Duodenal mucosa (tissue), 2 donors: ENCODE data around the gene SORCS2.

Experiments used
- H3K27ac ChIP-seq: one replicate; pipeline ENCODE4 v1.7.0; 2013; ENCODE audit warnings: low read depth, low read length
- H3K27me3 ChIP-seq, 2 donors: one replicate each; pipeline ENCODE4 v1.7.0; 2013; ENCODE audit warnings: low read length in 2 of 2, control low read depth in 1 of 2; ENCODE audit not compliant: insufficient read depth in 2 of 2, control insufficient read depth in 1 of 2
- H3K36me3 ChIP-seq, 2 donors: one replicate each; pipeline ENCODE4 v1.7.0; 2013; ENCODE audit warnings: low read length in 2 of 2, control low read depth in 1 of 2; ENCODE audit not compliant: insufficient read depth in 2 of 2, control insufficient read depth in 1 of 2
- H3K4me1 ChIP-seq, 2 donors: one replicate each; pipeline ENCODE4 v1.7.0; 2013; ENCODE audit warnings: low read length in 2 of 2, control low read depth in 1 of 2; ENCODE audit not compliant: insufficient read depth in 2 of 2, control insufficient read depth in 1 of 2
- H3K4me3 ChIP-seq, 2 donors: one replicate each; pipeline ENCODE4 v1.7.0; 2013; ENCODE audit warnings: low read length in 2 of 2, low read depth in 1 of 2
- H3K9ac ChIP-seq, 2 donors: one replicate each; pipeline ENCODE4 v1.7.0; 2013; ENCODE audit warnings: low read length in 2 of 2, low read depth in 1 of 2
- H3K9me3 ChIP-seq, 2 donors: one replicate each; pipeline ENCODE4 v1.7.0; 2013; ENCODE audit warnings: low read length in 2 of 2, control low read depth in 1 of 2; ENCODE audit not compliant: control insufficient read depth in 1 of 2

Gene SORCS2

GRCh38 chr4:7295197-7295910 is 103.0 kb downstream of the SORCS2 start:
- H3K4me3 ChIP-seq = no peak overlapping the region

GRCh38 chr4:7295911-7296660 is 103.7 kb downstream of the SORCS2 start:
- Histone ChIP-seq H3K9me3 (no peaks in the 10 kb centered on the region), H3K36me3 (no peaks in the 10 kb centered on the region), H3K4me3 (no peak overlapping the region), H3K9ac (no peak overlapping the region), H3K27ac (no peak overlapping the region), H3K4me1 (no peaks in the 10 kb centered on the region), H3K27me3 (no peaks in the 10 kb centered on the region)

More at GRCh38 chr4:7295197-7295910, 103.0 kb downstream of the SORCS2 start:
- H3K4me1 ChIP-seq = no peaks in the 10 kb centered on the region
- H3K9ac ChIP-seq = no peak overlapping the region
- H3K27me3 ChIP-seq = no peaks in the 10 kb centered on the region
- H3K36me3 ChIP-seq = no peaks in the 10 kb centered on the region
- H3K9me3 ChIP-seq = no peaks in the 10 kb centered on the region
- no peak overlapping the region for H3K27ac ChIP-seq

- Histone ChIP-seq H3K9me3 (no peaks in the 10 kb centered on the region), H3K27ac (no peak overlapping the region), H3K4me1 (no peaks in the 10 kb centered on the region), H3K27me3 (no peaks in the 10 kb centered on the region), H3K36me3 (no peaks in the 10 kb centered on the region), H3K4me3 (no peak overlapping the region), H3K9ac (no peak overlapping the region)
Measured at GRCh38 chr4:7296661-7297335, 104.5 kb downstream of the SORCS2 start.

GRCh38 chr4:7297374-7297773 is 105.0 kb downstream of the SORCS2 start:
- Histone ChIP-seq H3K9me3 (no peaks in the 10 kb centered on the region), H3K36me3 (no peaks in the 10 kb centered on the region), H3K27me3 (no peaks in the 10 kb centered on the region), H3K9ac (no peak overlapping the region), H3K27ac (no peak overlapping the region), H3K4me1 (no peaks in the 10 kb centered on the region), H3K4me3 (no peak overlapping the region)

GRCh38 chr4:7297881-7298280 is 105.5 kb downstream of the SORCS2 start:
- no peak overlapping the region for H3K9ac ChIP-seq
- no peaks in the 10 kb centered on the region for H3K27me3 ChIP-seq
- no peak overlapping the region for H3K4me3 ChIP-seq
- H3K36me3 ChIP-seq = no peaks in the 10 kb centered on the region
- no peaks in the 10 kb centered on the region for H3K9me3 ChIP-seq
- no peak overlapping the region for H3K27ac ChIP-seq
- no peaks in the 10 kb centered on the region for H3K4me1 ChIP-seq

- Histone ChIP-seq H3K27ac (no peak overlapping the region), H3K27me3 (no peaks in the 10 kb centered on the region), H3K9me3 (no peaks in the 10 kb centered on the region), H3K4me1 (no peaks in the 10 kb centered on the region), H3K4me3 (no peak overlapping the region), H3K9ac (no peak overlapping the region), H3K36me3 (no peaks in the 10 kb centered on the region)
Measured at GRCh38 chr4:7298619-7299009, 106.3 kb downstream of the SORCS2 start.

GRCh38 chr4:7299010-7299907 is 106.9 kb downstream of the SORCS2 start:
- no peak overlapping the region for H3K9ac ChIP-seq
- H3K27ac ChIP-seq = no peak overlapping the region
- no peaks in the 10 kb centered on the region for H3K9me3 ChIP-seq
- no peak overlapping the region for H3K4me3 ChIP-seq
- no peaks in the 10 kb centered on the region for H3K4me1 ChIP-seq
- H3K36me3 ChIP-seq = no peaks in the 10 kb centered on the region
- H3K27me3 ChIP-seq = no peaks in the 10 kb centered on the region

- no peaks in the 10 kb centered on the region for H3K9me3 ChIP-seq
- no peak overlapping the region for H3K4me3 ChIP-seq
- no peaks in the 10 kb centered on the region for H3K4me1 ChIP-seq
- H3K27ac ChIP-seq = no peak overlapping the region
- no peak overlapping the region for H3K9ac ChIP-seq
- no peaks in the 10 kb centered on the region for H3K36me3 ChIP-seq
- no peaks in the 10 kb centered on the region for H3K27me3 ChIP-seq
Measured at GRCh38 chr4:7299908-7300710, 107.8 kb downstream of the SORCS2 start.

GRCh38 chr4:7300711-7301095 is 108.4 kb downstream of the SORCS2 start:
- Histone ChIP-seq H3K9ac (no peak overlapping the region), H3K27ac (no peak overlapping the region), H3K27me3 (no peaks in the 10 kb centered on the region), H3K9me3 (no peaks in the 10 kb centered on the region), H3K36me3 (no peaks in the 10 kb centered on the region), H3K4me3 (no peak overlapping the region), H3K4me1 (no peaks in the 10 kb centered on the region)
